ENCODE data around the gene FRMD4A.

The FRMD4A gene

DNA sequence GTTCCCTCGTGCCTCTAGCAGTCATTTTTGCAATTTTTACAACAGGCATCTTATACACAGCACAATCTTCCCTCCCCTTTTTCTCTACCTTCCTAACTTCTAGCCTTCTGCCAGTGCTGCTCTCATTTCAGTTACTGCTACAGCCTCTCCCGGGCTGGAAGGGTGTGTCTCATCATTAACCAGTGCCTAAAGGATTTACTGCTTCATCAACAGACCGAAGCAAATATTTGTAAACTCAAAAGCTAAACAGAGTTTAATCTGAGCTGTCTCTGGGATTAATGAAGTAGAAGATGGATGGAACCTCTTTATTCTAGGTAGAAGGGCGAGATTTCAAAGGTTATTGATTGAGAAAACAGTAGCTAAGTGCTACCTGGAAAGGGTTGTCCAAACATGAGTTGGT lies 649.6 kb downstream of the FRMD4A start:
- no peak for DNase-seq

DNA sequence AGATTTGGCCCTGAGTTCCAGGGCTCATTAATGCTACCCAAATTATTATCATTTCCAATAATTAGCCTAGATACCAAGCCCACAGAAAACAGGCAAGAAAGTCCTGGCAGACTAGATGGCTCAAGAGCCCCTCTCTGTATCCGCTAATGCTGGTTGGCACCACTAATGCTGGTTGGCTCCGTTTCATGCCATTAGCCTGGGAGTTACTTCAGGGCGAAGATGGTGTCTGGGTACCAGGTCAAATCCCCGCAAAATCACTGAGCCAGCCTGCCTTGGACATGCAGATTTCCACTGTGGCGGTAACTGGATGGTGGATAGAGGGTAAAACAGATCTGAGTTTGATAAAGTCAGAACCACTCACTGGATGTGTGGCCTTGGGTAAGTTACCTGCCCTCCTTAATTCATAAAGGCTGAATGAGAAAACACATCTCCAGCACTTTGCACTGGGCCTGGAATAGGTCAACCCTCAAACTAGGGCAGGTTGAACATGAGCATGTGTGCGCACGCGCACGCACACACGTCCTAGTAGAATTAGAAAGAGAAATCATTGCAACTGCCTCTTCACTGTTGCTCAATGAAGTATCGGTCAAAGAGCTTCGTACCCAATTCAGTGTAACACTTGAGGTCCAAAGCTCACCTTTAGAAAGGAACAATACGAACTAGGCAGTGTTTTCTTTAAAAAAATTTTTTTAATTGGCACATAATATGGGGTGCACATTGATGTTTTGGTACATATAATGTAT lies 652.5 kb downstream of the FRMD4A start:
- no peak for DNase-seq

DNA sequence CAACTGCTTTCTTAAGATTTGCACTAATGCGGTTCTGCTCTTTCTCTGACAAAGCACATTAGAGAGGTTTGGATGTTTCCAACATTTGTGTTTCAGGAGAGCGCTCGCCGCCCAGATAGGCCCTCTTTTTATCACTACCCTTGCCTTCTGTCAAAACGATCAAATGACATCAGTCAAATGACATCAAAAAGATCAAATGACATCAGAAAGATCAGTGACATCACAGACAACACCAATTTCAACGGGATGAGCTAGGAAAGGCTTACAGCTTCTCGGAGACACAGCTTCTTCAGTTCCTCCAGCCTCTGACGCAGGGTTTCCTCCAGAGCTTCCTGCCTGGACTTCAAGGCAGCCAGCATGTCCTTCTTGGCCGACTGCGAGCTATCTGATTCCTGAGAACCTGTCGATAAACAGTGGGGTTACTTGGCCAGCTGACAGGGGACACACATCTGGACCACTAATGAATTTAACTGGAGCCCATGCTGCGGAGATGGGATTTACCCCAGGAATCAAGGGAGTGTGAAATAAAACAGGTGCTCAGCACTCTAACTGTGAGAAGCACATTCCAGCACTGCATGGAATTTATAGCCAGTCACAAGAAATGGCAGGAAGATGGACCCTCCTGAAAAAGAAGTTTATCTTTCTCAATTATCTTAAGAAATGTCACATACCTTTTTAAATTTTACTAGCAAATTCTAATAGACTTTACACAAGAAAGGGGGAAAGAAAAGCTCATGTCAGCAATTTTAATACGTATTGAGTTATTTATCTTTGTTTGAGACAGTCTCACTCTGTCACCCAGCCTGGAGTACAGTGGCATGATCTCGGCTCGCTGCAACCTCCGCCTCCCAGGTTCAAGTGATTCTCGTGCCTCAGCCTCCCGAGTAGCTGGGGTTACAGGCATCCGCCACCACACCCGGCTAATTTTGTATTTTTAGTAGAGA lies 655.8 kb downstream of the FRMD4A start:
- no peak for DNase-seq

DNA sequence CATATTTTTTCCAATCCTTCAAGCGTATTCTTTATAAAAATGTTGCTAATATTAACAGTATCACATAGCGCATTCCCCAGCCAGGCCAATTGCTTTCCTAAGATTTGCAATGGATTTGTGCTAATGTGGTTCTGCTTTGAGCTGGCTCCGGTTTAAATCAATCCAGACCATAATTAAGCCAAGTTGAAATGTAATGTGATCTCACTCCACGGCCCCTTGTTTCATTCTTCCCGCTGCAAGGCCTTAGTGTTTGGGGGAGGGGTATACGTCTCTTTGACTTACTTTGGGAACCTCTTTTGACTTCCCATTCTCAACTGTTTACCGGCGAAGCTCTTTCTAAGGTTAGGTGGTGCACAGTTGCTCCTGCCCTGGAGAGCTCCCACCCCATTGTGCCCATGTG lies 657.6 kb downstream of the FRMD4A start:
- no peak for DNase-seq

DNA sequence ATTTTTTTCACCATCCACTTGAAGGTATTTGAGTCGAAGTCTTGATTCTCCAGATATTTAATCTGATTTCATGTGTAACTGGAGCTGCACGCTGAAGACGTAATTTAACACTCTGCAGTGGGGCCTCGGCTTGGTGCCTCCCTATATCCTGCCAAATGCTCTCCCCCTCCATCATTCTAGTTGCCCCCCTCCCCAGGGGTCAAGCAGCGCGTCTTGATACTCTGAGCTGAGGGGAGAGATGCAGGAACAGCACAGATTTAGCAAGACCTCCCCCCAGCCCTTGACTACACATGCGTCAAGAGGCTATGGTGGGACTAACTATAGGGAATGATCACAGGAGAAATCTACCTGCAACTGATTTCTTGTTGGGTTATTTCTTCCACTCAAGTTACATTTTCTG lies 658.2 kb downstream of the FRMD4A start:
- DNase-seq: no peak

DNA sequence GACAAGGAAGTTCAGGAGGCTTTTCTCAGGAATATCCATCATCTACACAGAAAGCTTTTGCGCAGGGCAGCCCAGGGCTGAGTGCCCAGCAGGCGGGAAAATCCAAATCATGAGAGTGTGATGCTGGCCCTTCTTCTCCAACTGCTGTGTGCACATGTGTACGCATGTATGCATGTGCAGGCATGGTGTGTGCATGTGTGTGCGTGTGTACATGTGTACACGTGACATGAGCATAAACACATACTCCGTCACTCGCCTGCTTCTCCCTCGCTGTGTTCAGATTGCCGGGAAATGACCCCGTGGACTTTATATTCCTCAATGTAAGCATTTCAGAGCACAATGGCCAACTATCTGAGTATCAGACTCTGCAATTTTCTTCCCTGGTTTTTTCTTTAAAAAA lies 658.8 kb downstream of the FRMD4A start:
- no peak for DNase-seq

DNA sequence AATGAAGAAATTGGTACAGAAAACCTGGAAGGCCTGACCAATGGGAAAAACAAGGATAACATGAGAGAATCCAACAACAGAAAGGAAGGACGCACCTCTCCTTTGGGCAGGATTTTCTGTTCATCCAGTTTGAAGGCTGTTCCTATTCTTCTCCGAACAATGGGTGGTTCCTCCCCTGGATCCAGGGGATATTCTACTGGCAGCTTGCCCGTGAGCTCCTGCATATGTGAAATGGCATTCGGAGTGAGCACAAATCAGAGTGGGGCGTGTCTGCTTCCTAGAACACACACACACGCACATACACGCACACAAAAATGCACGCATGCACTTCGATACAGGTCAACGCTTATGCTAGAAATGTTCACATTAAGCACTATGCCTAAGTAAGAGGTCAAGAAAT lies 660.4 kb downstream of the FRMD4A start:
- DNase-seq: no peak

DNA sequence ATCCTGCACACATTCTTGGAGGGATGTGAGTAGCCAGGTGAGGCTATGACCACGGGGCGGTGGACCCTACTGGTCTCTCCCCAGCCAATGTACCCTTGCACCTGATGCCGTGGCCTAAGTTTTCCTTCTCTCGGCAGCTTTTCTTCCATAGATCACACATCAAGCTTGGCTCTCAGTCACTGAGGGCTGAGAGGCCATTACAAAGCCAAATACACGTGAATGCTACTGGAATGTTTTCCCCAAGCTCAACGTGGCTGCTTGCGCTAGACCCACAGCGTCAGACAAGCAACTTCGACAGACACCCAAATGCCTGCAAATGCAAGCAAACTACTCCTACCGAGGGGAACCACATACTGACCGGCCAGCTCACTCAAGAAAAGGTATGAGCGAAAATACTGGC lies 660.8 kb downstream of the FRMD4A start:
- no peak for DNase-seq

DNA sequence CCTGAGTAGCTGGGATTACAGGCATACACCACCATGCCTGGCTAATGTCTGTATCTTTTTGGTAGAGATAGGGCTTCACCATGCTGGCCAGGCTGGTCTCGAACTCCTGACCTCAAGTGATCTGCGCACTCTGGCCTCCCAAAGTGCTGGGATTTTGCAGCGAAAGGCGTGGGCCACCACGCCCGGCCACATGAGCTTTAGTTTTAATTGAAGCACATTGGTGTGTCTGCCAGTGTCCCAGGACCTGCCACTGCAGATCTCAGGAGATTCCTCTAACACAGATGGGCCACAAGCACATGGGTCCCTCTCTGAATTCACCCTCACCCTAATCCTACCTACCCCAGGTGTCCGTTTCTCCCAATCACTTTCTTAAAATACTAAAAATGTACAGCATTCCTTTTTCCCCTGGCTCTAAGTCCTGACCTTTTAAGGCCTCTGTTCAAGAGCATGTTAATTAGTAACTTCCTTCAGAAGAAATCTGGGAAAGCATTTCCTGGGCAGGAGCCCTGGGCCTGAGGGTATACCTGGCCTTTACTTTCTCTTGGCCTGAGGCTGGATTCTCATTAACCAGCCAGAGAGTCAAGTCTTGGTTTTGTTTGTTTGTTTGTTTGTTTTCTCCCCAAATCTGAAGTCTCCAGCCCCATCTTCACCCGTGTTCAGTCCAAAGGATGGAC lies 661.4 kb downstream of the FRMD4A start:
- peak; percentile 22 for DNase-seq

DNA sequence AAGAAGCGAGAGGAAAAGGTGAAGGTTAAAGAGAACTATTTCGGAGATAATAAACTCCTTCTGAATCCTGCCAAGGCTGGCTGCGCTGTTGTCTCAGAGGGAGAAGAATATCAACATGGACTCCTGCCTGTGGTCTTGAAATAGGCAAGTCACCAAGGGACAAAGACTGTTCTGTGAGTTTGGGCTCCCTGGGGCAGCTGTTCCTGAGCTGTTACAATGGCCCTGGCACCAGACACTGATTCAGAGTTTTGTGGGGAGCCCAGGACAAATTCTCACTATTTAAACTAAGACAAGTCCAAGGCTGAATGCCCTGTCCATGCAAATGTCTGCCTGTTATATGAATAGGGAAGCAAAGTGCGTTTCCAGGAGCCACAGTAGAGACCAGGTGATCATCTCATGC lies 662.6 kb downstream of the FRMD4A start:
- DNase-seq: no peak

DNA sequence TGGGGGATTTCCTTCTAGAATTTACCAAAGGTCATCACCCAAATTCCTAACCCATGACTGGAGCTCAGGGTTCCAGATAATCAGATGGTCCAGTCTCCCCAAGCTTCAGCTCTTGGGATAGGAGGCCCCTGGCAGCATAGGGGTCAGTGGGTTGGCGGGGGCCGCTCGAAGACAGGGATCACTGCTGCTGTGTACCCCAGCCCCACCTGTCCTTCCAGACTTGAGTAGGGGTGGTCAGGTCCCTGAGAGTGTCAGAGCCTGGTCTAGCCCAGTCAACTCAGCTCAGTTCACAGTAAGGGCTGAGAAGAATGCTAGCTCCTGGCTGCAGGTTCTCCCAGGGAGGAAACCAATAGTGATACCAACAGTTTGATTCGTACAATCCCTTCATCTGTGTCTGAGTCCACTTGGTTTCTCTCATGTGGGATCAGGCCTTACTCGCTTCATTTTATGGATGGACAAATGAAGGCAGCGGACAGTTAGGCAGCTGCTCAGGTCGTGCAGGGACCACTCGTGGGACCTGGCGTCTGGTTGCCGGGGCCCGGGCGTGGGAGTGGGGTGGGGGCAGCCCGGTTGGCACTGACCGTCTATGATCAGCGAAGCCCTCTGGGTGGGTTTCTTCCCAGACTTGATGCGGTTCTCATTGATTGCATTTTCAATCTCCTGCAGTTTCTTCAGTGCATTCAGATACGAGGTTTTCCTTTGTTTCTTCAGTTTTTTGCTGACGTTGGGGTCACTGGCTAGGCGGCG lies 665.0 kb downstream of the FRMD4A start:
- DNase-seq: no peak

DNA sequence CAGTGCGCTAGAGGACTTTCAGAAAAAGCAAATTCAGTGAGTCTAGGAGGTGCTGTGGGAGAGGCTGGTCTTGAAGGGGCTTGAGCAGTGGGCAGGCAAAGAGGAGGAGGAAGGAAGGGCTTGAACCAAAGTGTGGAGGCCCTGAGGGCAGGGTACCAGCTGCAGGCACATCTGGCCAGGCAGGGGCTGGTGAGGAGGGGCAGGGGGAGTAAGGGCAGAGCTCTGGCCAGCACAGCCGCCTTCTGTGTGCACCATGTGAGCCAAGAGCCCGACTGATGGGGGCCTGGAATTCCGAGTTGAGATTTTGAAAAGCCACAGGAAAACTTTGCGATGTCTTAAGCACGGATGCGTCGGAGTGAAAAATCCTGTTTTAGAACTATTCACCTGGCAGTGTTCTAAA lies 669.5 kb downstream of the FRMD4A start:
- DNase-seq: no peak

DNA sequence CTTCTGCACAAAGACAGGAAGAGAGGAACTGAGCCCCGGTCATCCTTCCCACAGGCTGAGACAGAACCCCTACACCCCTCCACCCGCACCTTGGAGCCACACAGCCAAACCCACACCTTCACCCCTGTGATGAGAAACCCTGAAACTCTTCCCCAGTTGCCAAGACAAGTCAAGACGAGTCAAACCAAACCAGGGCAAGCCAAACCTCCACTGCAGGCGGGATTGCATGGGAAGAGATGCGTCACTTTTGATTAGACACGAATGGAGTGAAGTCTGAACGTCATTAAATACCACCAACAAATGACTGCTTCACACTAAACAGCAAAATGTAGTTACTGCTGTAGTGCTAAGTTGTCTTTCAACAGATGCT lies 670.2 kb downstream of the FRMD4A start:
- DNase-seq: no peak

DNA sequence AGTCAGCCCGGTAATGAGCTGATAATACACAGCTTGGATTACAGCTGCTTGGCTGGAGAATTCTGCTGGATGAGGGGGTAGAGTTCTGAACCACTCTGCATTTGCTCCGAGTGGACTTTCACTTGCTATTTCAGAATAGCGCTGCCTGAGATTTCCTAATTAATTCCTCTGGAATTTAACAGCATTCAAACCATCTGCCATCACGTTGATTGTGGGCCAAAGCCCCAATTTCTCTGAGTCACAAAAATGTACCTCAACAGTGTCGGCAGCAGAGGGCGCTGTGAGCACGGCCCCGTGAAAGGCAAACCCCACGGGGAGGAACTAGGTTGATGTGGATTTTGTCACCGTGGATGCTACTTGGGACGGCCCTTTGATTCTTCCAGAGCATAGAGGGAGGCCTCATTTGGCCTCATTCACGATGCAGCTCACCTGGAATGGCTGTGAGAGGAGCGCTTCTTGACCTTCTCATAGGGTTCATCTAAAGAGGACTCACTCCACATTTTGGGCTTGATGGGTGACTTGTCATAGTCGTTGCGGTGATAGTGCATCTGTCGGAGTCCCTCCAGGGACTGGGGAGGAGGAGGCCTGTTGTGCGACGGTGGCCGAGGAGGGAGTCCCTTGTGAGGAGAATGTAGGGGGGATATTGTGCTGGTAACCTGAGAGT lies 670.7 kb downstream of the FRMD4A start:
- peak; percentile 34 for DNase-seq

DNA sequence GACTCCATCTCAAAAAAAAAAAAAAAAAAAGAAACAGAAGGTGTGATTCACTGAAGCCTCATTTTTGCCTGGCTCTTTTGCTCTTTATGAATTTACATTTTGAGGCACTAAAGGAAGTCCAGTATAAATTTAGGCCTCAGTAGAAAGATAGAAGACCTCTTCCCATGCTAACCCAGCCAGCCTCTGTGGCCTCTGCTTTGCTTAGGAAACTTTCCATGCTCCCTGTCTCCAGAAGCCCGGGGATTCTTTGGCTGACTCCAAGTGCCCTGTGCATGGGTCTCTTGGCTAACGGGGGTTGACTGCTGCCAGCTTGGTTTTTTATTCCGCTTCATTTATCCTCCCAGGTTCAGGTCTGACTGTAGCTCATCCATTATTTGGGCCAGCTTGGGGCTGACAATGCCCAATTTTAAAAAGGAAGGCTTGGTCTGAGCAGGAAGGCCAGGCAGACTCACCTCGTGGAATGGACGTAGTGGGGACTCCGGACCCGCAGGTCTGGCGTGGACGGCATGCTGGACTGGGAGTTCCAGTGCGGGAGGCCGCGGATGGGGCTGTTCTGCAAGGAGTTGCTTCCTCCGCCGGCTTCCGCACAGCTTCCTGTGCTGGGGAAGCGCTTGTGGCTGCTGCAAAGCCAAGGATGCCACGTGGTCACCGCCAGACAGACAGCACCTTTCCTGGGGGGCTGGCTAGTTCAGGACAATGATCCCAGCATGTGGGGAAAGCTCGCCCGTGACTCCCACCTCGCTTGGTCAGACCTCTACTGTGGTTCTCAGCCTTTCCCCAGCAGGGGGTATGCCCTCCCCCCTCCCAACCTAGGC lies 671.6 kb downstream of the FRMD4A start:
- DNase-seq: no peak

DNA sequence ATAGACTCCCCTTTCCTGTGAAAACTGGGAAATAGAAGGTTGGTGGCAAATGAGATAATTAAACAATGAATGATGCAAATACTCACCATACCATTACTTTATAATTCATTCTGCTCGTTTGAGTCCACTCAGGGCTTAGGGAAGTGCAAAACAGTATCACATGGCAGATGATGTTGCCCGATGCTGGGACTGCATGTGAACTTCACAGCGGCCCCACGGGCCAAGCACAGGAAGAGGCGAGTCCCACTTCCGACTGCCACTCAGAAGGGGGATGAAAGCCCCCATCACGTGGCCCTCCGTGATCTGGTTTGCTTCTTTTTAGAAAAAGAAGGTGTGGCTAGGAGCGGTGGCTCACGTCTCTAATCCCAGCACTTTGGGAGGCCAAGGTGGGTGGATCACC lies 672.5 kb downstream of the FRMD4A start:
- no peak for DNase-seq

DNA sequence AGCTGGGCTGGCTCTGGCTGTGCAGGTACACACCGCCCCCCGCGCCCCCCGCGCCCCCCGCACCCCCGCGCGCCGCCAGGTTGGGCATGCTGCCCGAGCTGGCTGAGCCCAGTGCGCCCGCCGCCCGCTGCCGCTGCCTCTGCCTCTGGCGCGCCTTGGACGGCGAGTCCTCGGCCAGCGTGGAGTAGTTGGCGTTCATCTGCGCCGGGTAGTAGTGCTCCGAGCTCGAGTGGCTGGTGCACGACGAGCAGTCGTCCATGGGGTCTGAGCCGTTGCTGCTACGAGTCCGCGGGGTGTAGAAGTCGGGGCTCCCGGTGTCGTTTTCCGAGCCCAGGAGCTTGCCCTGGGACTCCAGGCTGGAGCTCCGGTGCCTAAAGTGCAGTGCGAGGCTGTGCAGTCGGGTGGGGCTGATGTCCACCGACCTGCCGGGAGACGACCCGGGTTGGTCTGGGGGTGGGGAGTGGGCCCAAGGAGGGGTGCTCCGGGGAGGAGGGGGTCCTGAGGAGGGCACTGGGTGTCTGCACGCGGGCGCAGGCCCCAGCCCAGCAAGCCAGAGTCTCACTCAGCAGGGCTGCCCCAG lies 673.5 kb downstream of the FRMD4A start:
- DNase-seq: no peak

DNA sequence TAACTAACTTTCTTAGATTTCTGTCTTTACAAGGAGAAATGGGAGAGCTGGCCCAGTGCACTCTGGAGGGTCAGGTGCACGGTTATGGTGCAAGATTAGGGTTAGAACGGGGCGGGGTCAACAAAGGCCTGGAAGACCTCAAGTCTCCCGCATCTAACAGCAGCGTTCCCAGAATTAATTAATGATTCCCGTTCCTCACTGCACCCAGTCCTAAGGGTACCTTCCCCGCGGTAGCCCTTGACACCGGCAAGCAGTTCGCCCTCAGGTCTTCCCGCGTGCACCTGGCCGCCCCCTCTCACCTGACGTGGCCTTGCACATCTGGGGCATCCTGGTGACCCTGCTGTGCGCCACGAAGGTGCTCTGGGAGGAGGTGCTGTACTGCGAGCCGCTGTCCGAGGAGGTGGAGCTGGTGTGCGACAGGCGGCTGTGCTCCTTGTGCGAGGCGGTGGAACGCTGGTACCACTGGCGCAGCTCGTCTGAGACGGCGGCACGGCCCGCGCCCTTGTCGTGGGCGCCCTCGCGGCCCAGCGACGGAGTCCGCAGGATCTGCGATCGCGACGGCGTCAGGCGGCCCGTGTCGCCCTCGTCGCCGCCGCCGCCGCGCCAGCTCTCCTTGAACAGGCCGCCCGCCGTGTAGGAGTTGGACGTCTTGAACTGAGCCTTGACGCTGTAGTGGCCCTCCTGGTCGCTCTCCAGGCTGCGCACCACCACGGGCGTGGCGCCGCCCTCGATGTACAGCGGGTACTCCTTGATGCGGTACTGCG lies 674.2 kb downstream of the FRMD4A start:
- no peak for DNase-seq

DNA sequence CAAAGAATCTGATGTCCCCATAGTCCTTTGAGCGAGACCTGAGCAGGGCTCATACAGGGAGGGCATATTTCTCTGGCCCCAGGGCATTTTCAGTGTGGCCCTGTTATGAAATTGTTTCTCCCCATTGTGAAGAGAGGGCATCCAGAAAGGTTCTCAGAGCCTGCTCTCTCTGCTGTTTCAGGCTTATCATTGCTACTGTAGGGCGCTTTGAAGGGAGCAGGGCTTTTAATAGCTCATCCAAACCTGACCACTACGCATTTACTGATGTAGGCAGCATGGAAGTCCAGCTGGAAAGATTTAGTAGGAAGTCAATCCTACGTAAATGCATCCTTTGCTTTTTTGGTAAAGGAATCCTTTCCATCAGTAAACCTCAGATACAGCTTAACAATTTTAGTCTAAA lies 675.9 kb downstream of the FRMD4A start:
- no peak for DNase-seq

DNA sequence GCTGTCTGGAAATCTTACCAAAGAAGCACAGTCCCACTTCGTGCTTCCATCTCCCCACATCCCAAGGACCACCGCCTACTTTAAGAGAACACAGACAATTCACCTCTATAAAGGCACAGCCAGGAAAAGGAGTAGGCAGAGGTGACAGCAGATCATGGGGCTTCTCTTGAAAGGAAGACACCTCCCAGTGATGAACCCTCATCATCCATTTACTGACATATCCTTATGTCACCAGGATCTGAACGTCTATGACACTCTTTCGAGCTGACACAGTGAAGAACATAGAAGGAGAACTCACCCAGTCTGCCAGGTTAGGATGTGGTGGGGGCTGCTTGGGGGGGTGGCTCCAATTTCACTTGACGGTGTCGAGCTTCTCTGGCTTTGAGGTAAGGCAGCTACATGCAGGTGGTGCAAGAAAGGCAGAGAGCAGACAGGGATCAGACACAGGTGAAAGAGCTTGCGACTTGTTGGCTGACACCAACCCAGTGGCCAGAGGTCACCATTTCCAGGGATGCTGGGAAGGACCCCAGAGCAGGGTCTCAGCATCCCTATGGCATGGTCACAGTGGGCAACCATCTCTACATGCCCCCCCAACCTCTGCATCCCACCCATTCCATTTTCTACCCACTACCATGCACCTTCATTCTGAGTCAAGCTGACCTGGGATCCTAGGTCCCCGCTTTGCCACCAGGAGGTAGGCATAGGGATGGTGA lies 676.5 kb downstream of the FRMD4A start:
- no peak for DNase-seq
